Measurements from ENCODE around the gene OSBPL9.
"Not testable (repeated sequence)": the region's sequence is repeated elsewhere in the genome, so short reads cannot be mapped to it uniquely, and the experiment has no call there.

Gene OSBPL9

DNA sequence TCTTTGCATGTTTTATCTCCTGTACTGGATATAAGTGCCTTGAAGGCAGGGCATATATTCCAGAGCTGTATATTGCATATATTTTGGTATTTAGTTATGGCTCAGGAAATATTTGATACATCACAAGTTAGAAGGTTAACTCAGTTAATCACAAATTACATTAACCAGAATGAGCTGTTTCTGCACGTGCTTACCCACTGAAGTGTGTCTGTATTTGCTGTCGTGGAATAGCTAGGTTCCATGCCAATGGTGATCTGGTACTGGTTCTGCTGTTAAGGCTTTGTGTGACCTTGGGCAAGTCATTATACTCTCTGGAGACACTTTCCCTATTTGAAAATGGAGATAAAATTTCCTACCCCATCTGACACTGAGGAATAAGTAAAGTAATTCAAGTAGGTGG, 50.7 kb downstream of the OSBPL9 start:
- no peak for DNase-seq (ENCODE audit: low read depth)

DNA sequence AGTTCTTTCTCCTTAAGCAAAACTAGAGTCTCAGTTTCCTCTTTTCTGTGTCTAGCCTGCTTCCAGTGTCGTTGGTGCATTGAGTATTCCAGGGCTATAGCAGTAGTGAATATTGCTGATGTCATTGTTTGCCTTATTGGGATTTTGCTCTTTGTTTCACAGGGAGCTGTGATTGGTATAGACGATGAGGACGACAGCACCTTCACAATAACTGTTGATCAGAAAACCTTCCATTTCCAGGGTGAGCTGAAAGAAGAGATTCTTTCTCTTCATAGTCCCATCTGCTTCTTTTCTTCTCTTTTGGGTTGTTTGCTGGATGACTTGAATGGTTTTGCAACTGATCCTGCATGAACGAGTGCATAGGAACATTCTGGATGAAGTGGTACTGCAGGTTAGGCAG, 52.4 kb downstream of the OSBPL9 start:
- no peak for DNase-seq (ENCODE audit: low read depth)

DNA sequence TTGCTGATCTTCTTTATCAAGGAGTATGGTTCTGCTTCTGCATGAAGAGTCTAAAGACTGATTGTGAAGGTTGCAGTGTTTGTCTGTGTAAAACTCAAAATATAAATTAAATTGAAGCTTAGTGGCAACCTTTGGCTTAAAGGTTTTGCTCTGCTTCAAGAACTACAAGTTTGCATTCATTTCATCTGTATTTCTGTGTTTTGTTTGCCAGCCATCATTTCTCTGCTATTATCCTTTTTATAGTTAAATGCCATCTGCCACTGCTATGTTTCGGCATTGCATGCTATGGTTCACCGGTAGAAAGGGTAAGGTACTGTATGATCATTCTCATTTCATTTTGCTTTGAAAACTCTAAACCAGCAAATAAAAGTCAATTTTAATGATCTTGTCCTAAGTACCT, 52.9 kb downstream of the OSBPL9 start:
- DNase-seq (ENCODE audit: low read depth), result no peak

DNA sequence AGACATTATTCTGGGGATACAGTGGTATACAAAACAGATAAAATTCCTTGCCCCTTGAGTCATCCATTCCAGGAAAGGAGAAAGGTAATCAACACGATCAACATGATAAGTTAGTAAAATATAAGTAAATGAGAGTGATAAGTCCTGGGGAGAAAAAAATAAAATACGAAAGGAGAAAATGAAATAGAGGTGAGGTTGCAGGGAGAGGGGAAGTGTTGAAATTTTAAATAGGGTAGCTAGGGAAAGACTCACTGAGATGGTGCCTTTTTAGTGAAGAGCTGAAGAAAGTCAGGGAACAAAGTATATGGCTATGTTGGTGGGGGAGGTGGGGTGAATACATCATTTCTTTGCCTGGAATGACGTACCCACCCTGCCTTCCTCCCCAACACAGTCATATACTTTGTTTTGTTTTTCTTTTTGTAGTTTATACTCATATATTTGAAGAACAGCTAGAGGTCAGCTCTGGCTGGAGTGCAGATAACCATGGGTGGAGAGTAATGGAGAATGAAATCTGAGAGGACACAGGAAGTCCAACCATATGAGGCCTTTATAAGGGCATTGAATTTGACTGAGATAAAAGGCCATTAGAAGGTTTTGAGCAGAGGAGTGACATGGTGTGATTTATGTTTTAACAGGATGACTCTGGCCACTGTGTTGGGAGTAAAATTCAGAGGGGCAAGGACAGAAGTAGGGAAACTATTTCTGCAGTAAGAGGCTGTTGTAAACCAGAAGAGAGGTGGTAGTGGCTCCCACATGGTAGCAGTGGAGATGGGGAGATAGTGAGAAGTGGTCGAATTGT, 54.8 kb downstream of the OSBPL9 start:
- DNase-seq (ENCODE audit: low read depth), result no peak

DNA sequence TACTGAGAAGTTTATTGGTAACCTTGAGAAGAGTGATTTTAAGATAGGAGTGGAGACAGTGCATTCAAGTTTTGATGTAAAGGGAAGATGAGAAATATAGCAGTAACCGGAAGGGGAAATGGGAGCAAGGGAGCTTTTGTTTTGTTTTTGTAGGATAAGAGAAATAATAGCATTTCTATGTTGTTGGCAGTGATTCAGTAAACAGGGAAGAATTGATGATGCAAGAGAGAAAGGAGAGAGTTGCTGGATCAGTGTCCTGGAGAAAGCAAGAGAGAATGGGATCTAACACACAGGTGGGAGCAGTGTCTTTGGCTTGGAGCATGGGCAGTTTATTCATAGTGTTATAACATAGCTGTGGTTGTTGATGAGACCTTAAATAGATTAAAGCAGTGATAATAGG, 56.4 kb downstream of the OSBPL9 start:
- DNase-seq (ENCODE audit: low read depth), result no peak

DNA sequence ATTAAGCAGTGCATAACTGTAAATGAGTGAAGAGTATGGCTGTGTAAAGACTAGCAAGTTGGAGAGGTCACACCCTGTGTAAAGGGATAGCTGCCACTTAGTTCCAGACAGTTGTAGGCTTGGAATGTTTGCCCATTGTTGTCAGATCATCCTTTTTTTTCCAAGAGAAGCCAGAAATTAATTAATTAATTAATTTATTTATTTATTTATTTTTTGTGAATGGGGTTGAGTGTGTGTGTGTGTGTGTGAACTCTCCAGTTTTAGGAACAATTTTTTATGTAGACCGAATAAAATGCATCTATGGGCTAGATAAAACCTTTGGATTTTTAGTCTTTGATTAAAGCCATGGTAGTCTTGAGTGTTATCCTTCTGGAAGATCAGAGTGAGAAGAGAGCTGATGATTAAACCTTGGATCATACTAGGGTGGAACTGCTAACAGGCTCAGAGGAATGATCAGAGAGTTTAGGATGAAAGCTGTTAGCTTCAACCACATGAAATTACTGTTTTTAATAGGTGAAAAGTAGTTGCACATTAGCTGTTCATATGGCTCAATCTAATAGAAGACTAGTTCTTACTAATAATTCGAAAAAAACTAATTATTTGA, 58.4 kb downstream of the OSBPL9 start:
- DNase-seq (ENCODE audit: low read depth), result no peak

DNA sequence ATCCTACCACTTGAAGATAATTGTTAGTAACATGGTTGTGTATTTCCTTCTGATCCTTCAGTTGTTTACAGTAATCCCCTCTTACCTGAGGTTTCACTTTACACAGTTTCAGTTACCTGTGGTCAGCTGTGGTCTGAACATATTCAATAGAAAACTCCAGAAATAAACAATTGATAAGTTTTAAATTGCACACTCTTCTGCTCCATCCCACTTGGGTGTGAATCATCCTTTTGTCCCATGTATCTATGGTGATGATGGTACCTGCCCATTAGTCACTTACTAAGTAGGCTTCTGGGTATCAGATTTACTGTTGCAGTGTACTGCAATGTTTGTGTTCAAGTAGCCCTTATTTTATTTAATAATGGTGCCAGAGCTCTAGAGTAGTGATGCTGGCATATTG, 62.5 kb downstream of the OSBPL9 start:
- no peak for DNase-seq (ENCODE audit: low read depth)

DNA sequence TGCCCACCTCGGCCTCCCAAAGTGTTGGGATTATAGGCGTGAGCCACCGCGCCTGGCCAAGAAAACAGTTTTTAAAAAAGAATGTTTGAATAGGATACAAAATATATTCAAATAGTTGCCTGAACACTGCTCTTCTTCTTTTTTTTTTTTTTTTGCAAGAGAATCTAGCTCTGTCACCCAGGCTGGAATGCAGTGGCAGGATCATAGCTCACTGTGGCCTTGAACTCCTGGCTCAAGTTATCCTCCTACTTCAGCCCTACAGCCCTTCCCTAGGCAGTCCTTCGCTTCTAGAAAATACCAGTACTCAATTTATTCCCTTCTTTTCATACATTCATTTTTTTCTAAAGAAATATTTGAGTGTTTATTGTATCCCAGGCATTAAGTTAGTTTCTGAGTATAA, 67.9 kb downstream of the OSBPL9 start:
- no peak for DNase-seq (ENCODE audit: low read depth)

DNA sequence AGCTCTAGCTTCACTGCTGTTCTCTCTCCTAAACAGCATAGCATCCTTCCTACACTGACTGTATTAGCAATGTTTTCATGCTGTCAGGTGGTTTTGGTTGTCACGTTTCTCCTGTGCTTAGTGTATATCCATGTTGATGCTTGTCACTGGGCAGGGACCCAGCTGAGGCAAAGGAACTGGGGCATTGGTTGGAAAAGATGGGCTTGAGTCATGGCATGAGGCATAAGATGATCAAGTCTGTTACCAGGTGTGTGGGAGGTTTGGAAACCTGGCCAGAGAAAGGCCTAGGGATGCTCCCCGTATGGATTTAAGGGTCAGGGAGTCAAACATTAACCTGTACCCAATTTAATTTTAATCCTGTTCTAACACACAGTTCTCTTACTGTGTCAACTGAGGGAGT, 69.6 kb downstream of the OSBPL9 start:
- DNase-seq (ENCODE audit: low read depth), result no peak

DNA sequence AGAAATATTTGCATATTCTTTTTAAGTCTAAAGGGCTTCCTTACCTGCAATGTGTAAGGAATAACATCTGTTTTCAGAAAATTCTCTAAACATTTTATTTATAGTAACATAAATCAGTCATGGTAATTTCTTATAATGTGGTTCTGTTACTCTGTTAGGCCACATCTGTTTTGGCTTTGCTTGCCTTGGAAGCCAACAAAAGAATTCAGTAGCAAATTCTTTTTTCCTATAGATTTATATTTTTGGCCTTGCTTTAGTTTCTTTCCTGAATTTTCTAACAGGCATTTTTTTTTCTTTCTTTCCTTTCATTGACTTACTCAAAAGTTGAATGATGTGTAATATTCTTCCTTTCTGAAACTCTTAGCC, 72.2 kb downstream of the OSBPL9 start:
- no peak for DNase-seq (ENCODE audit: low read depth)

DNA sequence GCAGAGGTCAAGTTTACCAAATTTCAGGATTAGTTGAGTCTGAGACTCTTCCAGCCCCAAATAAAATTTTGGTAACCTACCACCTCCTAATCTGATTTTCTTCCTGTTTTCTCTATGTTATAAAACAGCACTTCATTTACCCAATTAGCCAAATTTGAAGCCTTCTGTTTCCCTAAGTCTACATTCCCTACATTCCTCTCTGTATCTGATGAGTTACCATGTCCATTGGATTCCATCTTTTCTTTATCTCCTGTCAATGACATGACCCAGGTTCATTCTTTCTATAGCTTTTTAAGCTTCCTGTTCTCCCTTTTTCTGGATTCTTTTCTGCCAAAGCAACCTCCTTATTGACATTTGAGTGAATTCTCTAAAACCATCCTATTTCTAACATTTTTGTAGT, 72.8 kb downstream of the OSBPL9 start:
- DNase-seq (ENCODE audit: low read depth), result no peak

DNA sequence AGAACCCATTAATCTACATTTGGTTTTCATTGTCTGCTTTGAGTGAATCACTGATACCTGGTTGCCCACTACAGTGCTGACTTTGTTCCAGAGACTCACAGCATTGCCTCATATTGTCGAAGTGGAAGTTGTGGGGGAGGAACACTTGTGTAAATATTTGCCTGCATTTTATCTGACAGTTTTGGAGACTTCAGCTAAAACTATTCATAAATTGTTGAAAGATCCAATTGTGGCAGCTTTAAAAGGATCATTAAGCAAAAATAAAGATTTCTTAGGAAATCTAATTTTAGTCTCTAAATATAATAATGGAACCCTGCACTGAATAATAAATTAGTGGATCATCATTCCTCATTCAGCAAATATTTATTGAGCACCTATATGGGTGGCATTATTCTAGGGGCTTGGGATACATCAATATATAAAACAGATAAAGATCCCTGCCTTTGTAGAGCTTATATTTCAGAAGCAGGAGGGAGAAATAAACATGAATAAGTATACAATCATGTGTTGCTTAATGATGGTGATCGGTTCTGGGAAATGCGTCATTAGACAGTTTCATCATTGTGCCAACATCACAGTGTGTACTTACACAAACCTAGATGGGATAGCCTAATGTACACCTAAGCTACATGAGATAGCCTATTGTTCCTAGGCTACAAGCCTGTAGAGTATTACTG, 73.5 kb downstream of the OSBPL9 start:
- no peak for DNase-seq (ENCODE audit: low read depth)

DNA sequence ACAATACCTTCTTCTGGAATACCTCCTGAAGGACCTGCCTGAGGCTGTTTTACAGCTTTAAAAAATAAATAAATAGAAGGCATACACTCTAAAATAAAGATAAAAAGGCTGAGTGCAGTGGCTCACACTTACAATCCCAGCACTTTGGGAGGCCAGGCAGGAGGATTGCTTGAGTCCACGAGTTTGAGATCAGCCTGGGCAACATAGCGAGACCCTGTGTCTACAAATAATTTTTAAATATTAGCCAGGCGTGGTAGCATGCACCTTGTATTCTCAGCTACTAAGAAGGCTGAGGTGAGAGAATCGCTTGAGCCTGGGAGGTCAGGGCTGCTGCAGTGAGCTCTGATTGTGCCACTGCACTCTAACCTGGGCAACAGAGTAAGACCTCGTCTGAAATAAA, 75.0 kb downstream of the OSBPL9 start:
- no peak for DNase-seq (ENCODE audit: low read depth)

DNA sequence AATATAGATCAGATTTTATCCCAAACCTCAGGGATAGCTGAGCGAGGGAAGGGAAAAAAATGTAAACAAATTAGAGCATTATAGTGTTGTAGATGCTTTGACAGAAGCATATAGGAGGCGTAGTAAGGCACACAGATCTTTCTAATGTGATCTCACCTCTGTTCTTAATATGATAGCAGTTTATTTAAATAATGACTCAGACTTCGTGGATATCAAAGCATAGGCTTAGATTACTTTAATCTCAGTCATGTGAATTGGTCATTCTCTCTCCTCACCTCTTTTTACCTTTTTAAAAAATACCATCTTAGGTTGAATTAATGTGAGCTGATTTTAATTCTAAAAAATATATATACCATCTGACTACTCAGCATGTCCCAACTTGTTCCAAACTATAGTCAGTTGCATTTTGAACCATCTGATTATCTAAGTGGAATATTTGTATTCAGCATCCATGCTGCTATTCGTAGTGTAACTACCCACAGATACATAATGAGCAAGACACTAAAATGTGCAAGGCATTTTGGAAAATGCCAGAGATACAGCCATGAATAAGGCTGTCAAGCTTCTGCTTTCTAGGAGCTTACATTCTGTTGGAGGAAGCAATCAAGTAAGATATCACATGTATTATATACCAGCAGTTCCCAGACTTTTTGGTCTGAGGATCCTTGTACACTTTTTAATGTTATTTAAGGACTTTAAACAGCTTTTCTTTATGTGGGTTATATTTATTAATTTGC, 76.7 kb downstream of the OSBPL9 start:
- no peak for DNase-seq (ENCODE audit: low read depth)

DNA sequence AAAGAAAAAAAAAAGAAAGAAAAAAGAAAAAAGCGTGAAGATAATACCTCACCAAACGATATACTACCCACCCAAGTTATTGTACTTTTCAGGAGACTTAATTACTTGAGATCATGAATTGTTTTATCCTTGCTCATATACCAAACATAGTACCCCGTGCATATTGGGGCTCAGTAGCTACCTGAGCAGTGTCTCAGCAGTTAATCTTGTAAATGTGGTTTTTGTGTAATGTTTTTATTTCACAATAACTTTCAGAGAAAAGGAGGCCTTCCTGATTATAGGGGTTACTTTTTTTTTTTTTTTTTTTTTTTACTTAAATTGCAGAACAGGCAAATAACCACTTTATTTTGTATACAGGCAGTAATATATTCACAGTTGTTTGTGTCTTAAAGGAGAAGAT, 80.3 kb downstream of the OSBPL9 start:
- no peak for DNase-seq (ENCODE audit: low read depth)

DNA sequence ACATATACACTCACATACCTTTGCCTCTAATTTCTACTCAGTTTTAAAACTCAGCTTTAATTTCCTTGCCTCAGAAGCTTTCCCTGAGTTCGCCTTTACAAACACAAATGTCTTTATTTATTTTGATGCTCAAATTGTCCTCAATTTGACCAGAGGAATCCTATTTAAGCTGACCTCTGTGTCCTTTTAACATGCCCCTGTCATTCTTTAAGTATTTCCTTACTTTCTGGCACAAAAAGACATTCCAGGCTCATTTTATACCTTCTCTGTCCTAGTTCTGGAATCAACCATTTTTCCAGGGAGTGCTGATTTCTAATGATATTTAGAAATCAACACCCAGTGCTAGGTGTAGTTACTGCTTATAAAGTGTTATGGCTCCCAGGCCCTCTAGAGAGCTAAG, 82.5 kb downstream of the OSBPL9 start:
- DNase-seq (ENCODE audit: low read depth), result no peak

DNA sequence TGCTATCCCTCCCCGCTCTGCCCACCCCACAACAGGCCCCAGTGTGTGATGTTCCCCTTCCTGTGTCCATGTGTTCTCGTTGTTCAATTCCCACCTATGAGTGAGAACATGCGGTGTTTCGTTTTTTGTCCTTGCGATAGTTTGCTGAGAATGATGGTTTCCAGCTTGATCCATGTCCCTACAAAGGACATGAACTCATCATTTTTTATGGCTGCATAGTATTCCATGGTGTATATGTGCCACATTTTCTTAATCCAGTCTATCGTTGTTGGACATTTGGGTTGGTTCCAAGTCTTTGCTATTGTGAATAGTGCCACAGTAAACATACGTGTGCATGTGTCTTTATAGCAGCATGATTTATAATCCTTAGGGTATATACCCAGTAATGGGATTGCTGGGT, 84.9 kb downstream of the OSBPL9 start:
- DNase-seq (ENCODE audit: low read depth), result not testable (repeated sequence)

DNA sequence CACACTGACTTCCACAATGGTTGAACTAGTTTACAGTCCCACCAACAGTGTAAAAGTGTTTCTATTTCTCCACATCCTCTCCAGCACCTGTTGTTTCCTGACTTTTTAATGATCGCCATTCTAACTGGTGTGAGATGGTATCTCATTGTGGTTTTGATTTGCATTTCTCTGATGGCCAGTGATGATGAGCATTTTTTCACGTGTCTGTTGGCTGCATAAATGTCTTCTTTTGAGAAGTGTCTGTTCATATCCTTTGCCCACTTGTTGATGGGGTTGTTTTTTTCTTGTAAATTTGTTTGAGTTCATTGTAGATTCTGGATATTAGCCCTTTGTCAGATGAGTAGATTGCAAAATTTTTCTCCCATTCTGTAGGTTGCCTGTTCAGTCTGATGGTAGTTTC, 85.3 kb downstream of the OSBPL9 start:
- DNase-seq (ENCODE audit: low read depth), result not testable (repeated sequence)

DNA sequence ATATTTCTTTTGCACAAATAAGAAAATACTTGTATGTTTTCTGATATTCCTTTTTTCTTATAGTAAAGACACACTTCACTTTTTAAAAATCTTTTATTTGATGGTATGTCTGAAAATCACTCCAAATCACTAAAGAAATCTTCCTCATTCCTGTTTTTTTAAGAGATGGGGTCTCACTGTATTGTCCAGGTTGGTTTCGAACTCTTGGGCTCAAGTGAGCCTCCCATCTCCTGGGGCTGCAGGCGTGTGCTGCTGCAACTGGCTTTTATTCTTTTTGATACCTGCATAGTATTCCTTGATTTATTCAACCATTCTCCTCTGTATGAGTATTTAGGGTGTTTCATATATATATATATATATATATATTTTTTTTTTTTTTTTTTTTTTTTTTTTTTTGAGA, 88.1 kb downstream of the OSBPL9 start:
- DNase-seq (ENCODE audit: low read depth), result no peak

DNA sequence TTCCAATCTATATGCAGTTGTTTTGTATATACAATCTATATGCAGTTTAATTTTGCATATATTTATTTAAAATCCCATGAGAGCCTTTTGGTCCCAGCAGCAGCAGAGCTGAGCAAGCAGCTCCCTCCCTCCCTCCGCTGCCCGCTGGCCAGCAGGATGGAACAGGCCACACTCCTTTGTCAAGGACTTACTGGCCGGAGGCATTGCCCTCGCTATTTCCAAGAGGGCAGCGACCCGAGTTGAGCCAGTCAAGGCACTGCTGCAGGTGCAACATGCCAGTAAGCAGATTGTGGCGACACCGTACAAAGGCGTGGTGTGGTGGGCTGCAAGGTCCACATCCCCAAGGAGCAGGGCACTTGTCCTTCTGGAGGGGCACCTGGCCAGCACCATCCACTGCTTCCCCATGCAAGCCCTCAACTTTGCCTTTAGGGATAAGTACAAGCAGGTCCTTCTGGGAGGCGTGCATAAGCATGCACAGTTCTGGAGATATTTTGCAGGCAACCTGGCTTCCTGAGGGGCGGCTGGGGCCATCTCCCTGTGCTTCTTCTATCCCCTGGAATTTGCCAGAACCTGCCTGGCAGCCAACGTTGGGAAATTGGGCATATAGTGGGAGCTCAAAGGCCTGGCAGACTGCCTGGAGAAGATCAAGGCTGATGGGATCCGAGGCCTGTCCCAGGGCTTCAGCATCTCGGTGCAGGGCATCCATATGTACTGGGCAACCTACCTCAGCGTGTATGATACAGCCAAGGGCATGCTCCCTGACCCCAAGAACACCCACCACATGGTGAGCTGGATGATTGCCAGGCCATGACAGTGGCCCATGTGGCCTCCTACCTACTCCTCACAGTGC, 92.2 kb downstream of the OSBPL9 start:
- no peak for DNase-seq (ENCODE audit: low read depth)

DNA sequence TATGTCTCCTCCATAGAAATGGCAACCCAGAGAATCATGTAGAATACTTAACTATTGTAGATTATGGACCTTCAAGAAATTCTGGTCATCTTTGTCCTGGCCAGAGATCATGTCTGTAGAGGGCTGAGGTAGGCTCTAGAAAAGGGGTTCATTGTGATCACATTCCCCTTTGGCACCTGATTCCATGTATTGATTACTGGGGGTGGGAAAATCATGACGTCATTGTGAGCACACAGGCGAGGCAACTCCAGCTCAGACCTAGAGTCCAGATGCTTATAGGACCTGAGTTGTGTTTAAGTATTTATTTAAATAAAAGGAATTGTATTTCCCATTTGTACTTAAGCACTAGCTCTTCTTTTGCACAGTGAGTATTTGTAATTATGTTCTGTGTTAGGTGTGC, 93.1 kb downstream of the OSBPL9 start:
- DNase-seq (ENCODE audit: low read depth), result no peak

DNA sequence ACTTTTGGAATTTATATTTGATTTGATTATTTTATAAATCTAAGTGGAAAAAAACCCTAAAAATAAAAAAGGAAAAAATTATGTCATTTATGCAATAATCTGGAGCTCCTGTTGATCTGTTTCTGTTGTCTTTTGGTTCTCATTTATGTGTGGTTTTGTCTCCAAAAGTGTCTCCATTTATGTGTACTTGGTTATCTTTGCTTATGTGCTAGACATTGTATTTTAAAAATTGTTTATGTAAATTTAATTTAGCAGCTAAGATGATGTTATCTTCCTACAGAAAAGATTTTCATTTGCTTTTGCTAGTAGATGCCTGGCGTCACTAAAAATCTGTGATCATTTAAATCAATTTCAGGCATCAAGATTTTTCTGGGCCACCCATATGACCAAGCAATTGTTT, 95.7 kb downstream of the OSBPL9 start:
- DNase-seq (ENCODE audit: low read depth), result no peak
